MV-4-11 (cell line): Measurements from ENCODE around the gene EFCAB7.
A peak's percentile ranks its signal among the peaks of the same experiment; 100 is the strongest.
"Not testable (repeated sequence)": the region's sequence is repeated elsewhere in the genome, so short reads cannot be mapped to it uniquely, and the experiment has no call there.

Experiments used
- DNase-seq: peaks from one replicate; lab custom pipeline; 2025; lab: John Stamatoyannopoulos, UW

The EFCAB7 gene

GRCh38 chr1:63555480-63555879 is 32.2 kb downstream of the EFCAB7 start:
- no peak for DNase-seq

- DNase-seq = peak; percentile 51
Measured at GRCh38 chr1:63557365-63557987, 34.2 kb downstream of the EFCAB7 start.

GRCh38 chr1:63559357-63559756 is 36.0 kb downstream of the EFCAB7 start:
- no peak for DNase-seq

GRCh38 chr1:63563745-63564144 is 40.4 kb downstream of the EFCAB7 start:
- no peak for DNase-seq

GRCh38 chr1:63569068-63569467 is 45.7 kb downstream of the EFCAB7 start:
- no peak for DNase-seq

- DNase-seq = no peak
Measured at GRCh38 chr1:63569640-63570316, 46.5 kb downstream of the EFCAB7 start.

GRCh38 chr1:63572686-63573085 is 49.4 kb downstream of the EFCAB7 start:
- DNase-seq = not testable (repeated sequence)

- not testable (repeated sequence) for DNase-seq
Measured at GRCh38 chr1:63574203-63574796, 51.0 kb downstream of the EFCAB7 start.

GRCh38 chr1:63575340-63575826 is 52.1 kb downstream of the EFCAB7 start:
- peak; percentile 3 for DNase-seq

GRCh38 chr1:63586326-63586725 is 63.0 kb downstream of the EFCAB7 start:
- DNase-seq = not testable (repeated sequence)

GRCh38 chr1:63590166-63590560 is 66.8 kb downstream of the EFCAB7 start:
- no peak for DNase-seq

- DNase-seq = no peak
Measured at GRCh38 chr1:63592536-63593302, 69.4 kb downstream of the EFCAB7 start.

- peak; percentile 29 for DNase-seq
Measured at GRCh38 chr1:63593303-63593885, 70.1 kb downstream of the EFCAB7 start, which contains the start of gene PGM1. Gene PGM1 (plus strand): TSS chr1:63593411. CDS start chr1:63593489, 78 bp downstream.

- DNase-seq = peak; percentile 61
Measured at GRCh38 chr1:63593886-63594605, 70.7 kb downstream of the EFCAB7 start.

GRCh38 chr1:63595435-63595834 is 72.1 kb downstream of the EFCAB7 start:
- no peak for DNase-seq

GRCh38 chr1:63599799-63600198 is 76.5 kb downstream of the EFCAB7 start:
- no peak for DNase-seq

- DNase-seq = no peak
Measured at GRCh38 chr1:63600248-63600647, 76.9 kb downstream of the EFCAB7 start.

- no peak for DNase-seq
Measured at GRCh38 chr1:63601061-63601460, 77.7 kb downstream of the EFCAB7 start.

- DNase-seq = no peak
Measured at GRCh38 chr1:63601463-63601862, 78.1 kb downstream of the EFCAB7 start.

- DNase-seq = no peak
Measured at GRCh38 chr1:63601912-63602311, 78.6 kb downstream of the EFCAB7 start.

GRCh38 chr1:63602629-63603028 is 79.3 kb downstream of the EFCAB7 start:
- DNase-seq = no peak
